ENCODE results near the gene FAM200B.
"Not testable (repeated sequence)": the region's sequence is repeated elsewhere in the genome, so short reads cannot be mapped to it uniquely, and the experiment has no call there.

FAM200B gene

GRCh38 chr4:15729910-15730533, 48.4 kb downstream of the FAM200B start:
- Mint-ChIP-seq H3K27ac (no peak overlapping the region), H3K9me3 (no peaks in the 10 kb centered on the region), H3K27me3 (no peaks in the 10 kb centered on the region), H3K36me3 (no peaks in the 10 kb centered on the region), H3K4me1 (peaks cover 16% of the 10 kb centered on the region), H3K4me3 (no peak overlapping the region)

DNA sequence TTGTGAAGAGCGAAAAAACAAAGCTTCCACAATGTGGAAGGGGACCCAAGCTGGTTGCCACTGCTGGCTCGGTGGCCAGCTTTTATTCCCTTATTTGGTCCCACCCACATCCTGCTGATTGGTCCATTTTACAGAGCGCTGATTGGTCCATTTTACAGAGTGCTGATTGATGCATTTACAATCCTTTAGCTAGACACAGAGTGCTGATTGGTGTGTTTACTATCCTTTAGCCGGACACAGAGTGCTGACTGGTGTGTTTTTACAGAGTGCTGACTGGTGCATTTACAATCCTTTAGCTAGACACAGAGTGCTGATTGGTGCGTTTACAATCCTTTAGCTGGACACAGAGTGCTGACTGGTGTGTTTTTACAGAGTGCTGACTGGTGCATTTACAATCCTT, 51.4 kb downstream of the FAM200B start:
- not testable (repeated sequence) for H3K27me3 Mint-ChIP-seq, H3K36me3 Mint-ChIP-seq, H3K4me3 Mint-ChIP-seq

GRCh38 chr4:15735536-15735935, 53.9 kb downstream of the FAM200B start:
- Mint-ChIP-seq H3K4me3 (no peak overlapping the region), H3K36me3 (peaks cover 3% of the 10 kb centered on the region), H3K9me3 (no peaks in the 10 kb centered on the region), H3K27ac (no peak overlapping the region), H3K4me1 (peaks cover 51% of the 10 kb centered on the region), H3K27me3 (no peaks in the 10 kb centered on the region)

More for the DNA sequence above, 51.4 kb downstream of the FAM200B start:
- H3K27ac Mint-ChIP-seq, H3K9me3 Mint-ChIP-seq: not testable (repeated sequence)
- peaks cover 36% of the 10 kb centered on the region for H3K4me1 Mint-ChIP-seq

DNA sequence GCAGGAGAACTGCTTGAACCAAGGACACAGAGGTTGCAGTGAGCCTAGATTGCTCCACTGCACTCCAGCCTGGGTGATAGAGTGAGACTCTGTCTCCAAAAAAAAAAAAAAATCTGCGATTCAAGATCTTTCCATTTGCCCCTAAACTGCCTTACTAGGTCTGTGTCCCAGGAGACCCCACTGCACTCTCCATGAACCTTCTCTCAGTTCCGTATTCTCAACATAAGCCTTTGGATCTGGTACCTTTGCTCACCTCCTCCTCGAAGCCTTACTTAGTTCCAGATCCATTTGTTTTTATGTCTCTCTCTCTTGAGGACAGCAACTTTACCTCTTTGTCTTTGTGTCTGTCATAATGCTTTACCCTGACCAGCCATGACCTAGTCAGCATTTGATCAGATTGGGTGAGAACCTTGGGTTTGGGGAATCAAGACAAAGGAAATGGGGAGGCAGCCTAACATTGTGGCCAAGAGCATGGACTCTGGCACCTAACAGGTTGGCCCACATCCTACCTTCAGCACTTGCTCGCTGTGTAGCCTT, 55.0 kb downstream of the FAM200B start:
- no peak overlapping the region for H3K27ac Mint-ChIP-seq
- H3K9me3 Mint-ChIP-seq, result no peaks in the 10 kb centered on the region
- no peaks in the 10 kb centered on the region for H3K27me3 Mint-ChIP-seq
- H3K4me1 Mint-ChIP-seq, result peaks cover 51% of the 10 kb centered on the region
- H3K4me3 Mint-ChIP-seq, result no peak overlapping the region
- H3K36me3 Mint-ChIP-seq, result peaks cover 3% of the 10 kb centered on the region

DNA sequence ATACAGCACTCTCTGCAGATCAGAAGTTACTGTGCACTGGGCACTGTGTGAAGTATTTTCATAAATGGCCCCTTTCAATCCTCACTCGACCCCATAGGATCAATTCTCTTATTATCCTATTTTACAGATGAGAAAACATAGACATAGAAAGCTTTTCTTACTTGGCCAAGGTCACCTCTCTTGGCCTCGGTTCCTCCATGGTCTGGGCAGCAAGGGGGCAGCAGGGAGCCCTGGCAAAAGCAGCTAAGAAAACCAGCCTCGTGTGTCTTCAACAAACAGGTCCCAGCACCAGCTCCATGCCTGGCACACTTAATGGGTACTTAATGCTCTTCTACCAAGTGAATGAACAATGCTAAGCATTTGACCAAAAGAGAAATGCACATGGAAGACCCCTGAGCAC, 55.6 kb downstream of the FAM200B start:
- Mint-ChIP-seq H3K9me3 (peaks cover 3% of the 10 kb centered on the region), H3K4me1 (peaks cover 51% of the 10 kb centered on the region), H3K27ac (no peak overlapping the region), H3K4me3 (no peak overlapping the region), H3K27me3 (no peaks in the 10 kb centered on the region), H3K36me3 (peaks cover 7% of the 10 kb centered on the region)

- Mint-ChIP-seq H3K9me3 (peaks cover 8% of the 10 kb centered on the region), H3K4me1 (peaks cover 45% of the 10 kb centered on the region), H3K27ac (peak overlapping the region; percentile 84), H3K36me3 (peaks cover 15% of the 10 kb centered on the region), H3K27me3 (no peaks in the 10 kb centered on the region), H3K4me3 (peak overlapping the region; percentile 42)
Measured at GRCh38 chr4:15738877-15739276, 57.2 kb downstream of the FAM200B start.
